Testis (tissue), 5 donors: ENCODE results near the gene POLH. TPM values are rescaled to one million over a fixed set of nuclear protein-coding genes. Genes with fewer than 3 reads are reported as not detected.
"Not testable (repeated sequence)": the region's sequence is repeated elsewhere in the genome, so short reads cannot be mapped to it uniquely, and the experiment has no call there.

ENCODE experiments used
- DNase-seq: peaks from one replicate; pipeline ENCODE4 v3.0.0-alpha.2; 2019
- H3K27ac ChIP-seq, 2 donors: fragments of 200-600 bp; sonication (generic); one replicate each; pipeline ENCODE4 v1.5.1; 2019
- H3K27me3 ChIP-seq: fragments of 200-600 bp; sonication (generic); one replicate; pipeline ENCODE4 v1.5.1; 2019
- H3K36me3 ChIP-seq: fragments of 200-600 bp; sonication (generic); one replicate; pipeline ENCODE4 v1.5.1; 2017; ENCODE audit warnings: low read depth; ENCODE audit errors: missing control alignments
- H3K4me1 ChIP-seq: fragments of 200-600 bp; sonication (generic); one replicate; pipeline ENCODE4 v1.5.1; 2019
- H3K4me3 ChIP-seq, 2 donors: fragments of 200-600 bp; sonication (generic); one replicate each; pipeline ENCODE4 v1.5.1; 2017 to 2019
- H3K9me3 ChIP-seq: fragments of 200-600 bp; sonication (generic); one replicate; pipeline ENCODE4 v1.5.1; 2017
- CTCF ChIP-seq, 3 experiments: fragments of 450-650 bp in 2 of 3; fragments of 200-600 bp in 1 of 3; sonication (generic) in 1 of 3; IDR thresholded peaks; one replicate each; pipeline ENCODE4 v1.5.1; 2016 to 2019; ENCODE audit warnings: antibody characterized with exemption in 3 of 3, mild to moderate bottlenecking in 2 of 3, moderate library complexity in 1 of 3
- POLR2A ChIP-seq: fragments of 450-650 bp; IDR thresholded peaks from one replicate; pipeline ENCODE4 v1.6.1; 2017; ENCODE audit warnings: antibody characterized with exemption, mild to moderate bottlenecking, moderate library complexity
- WGBS, 2 donors: methylation state at CpG; one replicate each; pipeline ENCODE4 v1.1.5; 2018; 5-methylcytosine and 5-hydroxymethylcytosine counted together
- intact Hi-C: fragments of 100-400 bp; cut with DNase I; formaldehyde crosslinking; loops from one replicate; pipeline ENCODE4 v1.15.1; 2023; ENCODE audit warnings: low total_unique reads
- long read RNA-seq, 2 donors: transcript quantifications; one replicate each; lab custom pipeline, GENCODE V29; 2026
- polyA plus RNA-seq: library from polyadenylated mRNA; stranded (reverse); fragments of 350-450 nt; fragmentation: Illumina TruSeq; extraction: RNeasy Lipid Tissue Mini Kit (QIAGEN cat#74804); gene quantifications from one replicate; pipeline ENCODE4 v1.2.3, GENCODE V29; 2014; ENCODE audit warnings: low read depth, low replicate concordance; ENCODE audit not compliant: insufficient read depth
- total RNA-seq, 2 donors: library from RNA; depleted of rRNA; stranded (reverse); fragments of >200 nt; gene quantifications; one replicate each; pipeline ENCODE4 v1.2.3, GENCODE V29; 2016

POLH gene
- total RNA-seq (10 to 100 TPM; 11.7 to 18.3 TPM), polyA plus RNA-seq (29.5 TPM)
- long read RNA-seq, donor 1, partial matches to known transcripts = 11 of 13 reads
- long read RNA-seq, donor 1, other reads (novel, unspliced or antisense) = 0 of 13 reads
- long read RNA-seq, donor 2, partial matches to known transcripts = 0 of 1 reads
- long read RNA-seq, donor 2, other reads (novel, unspliced or antisense) = 0 of 1 reads

- Histone ChIP-seq H3K27ac (peak within 1 kb of the TSS; percentile 61 to 66), H3K4me1 (peaks cover 15% of the 10 kb centered on the region), H3K4me3 (peak within 1 kb of the TSS; percentile 95), H3K36me3 (no peaks in the 10 kb centered on the region), H3K9me3 (no peaks in the 10 kb centered on the region), H3K27me3 (no peaks in the 10 kb centered on the region)
- TF ChIP-seq CTCF (IDR thresholded peaks at IDR 0.05) (no peak), POLR2A (peak; percentile 79)
- WGBS, 2 donors = 1% methylated on average over 16 to 62 of the region's 76 CpGs
- DNase-seq = peak; percentile 92
- intact Hi-C loops = no loop called here
Observed at GRCh38 chr6:43575772-43576551, at the start of gene POLH, which contains the start of gene XPO5. Gene POLH (plus strand): TSS chr6:43576185. CDS start chr6:43582320, 6,135 bp downstream. Gene XPO5 (minus strand): TSS chr6:43576038. CDS start chr6:43575864, 174 bp downstream.

- DNase-seq = no peak
- no peaks in the 10 kb centered on the region for H3K9me3 ChIP-seq
- no peaks in the 10 kb centered on the region for H3K36me3 ChIP-seq
- intact Hi-C loops = no loop called here
- no peak overlapping the region for H3K4me3 ChIP-seq
- no peaks in the 10 kb centered on the region for H3K27me3 ChIP-seq
- TF ChIP-seq CTCF (IDR thresholded peaks at IDR 0.05) (no peak), POLR2A (no peak)
- 88 to 97% methylated on average over 1 of the region's 1 CpG for whole genome bisulfite sequencing, 2 donors
- H3K27ac ChIP-seq = no peak overlapping the region
- H3K4me1 ChIP-seq = no peaks in the 10 kb centered on the region
Observed at GRCh38 chr6:43532201-43532600, 43.8 kb upstream of the POLH start.

- intact Hi-C loops, H3K4me1 ChIP-seq, H3K27ac ChIP-seq, H3K27me3 ChIP-seq, H3K9me3 ChIP-seq, DNase-seq, H3K4me3 ChIP-seq, H3K36me3 ChIP-seq: not testable (repeated sequence)
- WGBS, 2 donors = 93% methylated on average over 14 of the region's 17 CpGs; no CpG with 5 or more reads in 1 of the 2 donors
Observed at GRCh38 chr6:43538986-43539385, 37.0 kb upstream of the POLH start.

GRCh38 chr6:43539409-43539808 lies 36.6 kb upstream of the POLH start:
- H3K4me3 ChIP-seq, H3K36me3 ChIP-seq, H3K4me1 ChIP-seq, DNase-seq, H3K9me3 ChIP-seq, H3K27me3 ChIP-seq, intact Hi-C loops, H3K27ac ChIP-seq: not testable (repeated sequence)
- WGBS, 2 donors = 88 to 99% methylated on average over 11 to 20 of the region's 20 CpGs

GRCh38 chr6:43540507-43540906 lies 35.5 kb upstream of the POLH start:
- intact Hi-C loops = no loop called here
- no peak for TF ChIP-seq POLR2A
- TF ChIP-seq CTCF (IDR thresholded peaks at IDR 0.05) = no peak
- Histone ChIP-seq H3K27ac (no peak overlapping the region), H3K4me1 (no peaks in the 10 kb centered on the region), H3K9me3 (no peaks in the 10 kb centered on the region), H3K27me3 (no peaks in the 10 kb centered on the region), H3K36me3 (no peaks in the 10 kb centered on the region), H3K4me3 (no peak overlapping the region)
- 96% methylated on average over 5 of the region's 5 CpGs for WGBS, 2 donors
- DNase-seq = no peak
